Measurements from ENCODE around the gene GPS2. TPM values are rescaled to one million over a fixed set of nuclear protein-coding genes. Genes with fewer than 3 reads are reported as not detected.

GPS2 gene
- total RNA-seq, 3 donors from 2014 or later (not counting 1 experiment from before 2014, with no cell fraction given): 132 to 146 (median 133) TPM

DNA sequence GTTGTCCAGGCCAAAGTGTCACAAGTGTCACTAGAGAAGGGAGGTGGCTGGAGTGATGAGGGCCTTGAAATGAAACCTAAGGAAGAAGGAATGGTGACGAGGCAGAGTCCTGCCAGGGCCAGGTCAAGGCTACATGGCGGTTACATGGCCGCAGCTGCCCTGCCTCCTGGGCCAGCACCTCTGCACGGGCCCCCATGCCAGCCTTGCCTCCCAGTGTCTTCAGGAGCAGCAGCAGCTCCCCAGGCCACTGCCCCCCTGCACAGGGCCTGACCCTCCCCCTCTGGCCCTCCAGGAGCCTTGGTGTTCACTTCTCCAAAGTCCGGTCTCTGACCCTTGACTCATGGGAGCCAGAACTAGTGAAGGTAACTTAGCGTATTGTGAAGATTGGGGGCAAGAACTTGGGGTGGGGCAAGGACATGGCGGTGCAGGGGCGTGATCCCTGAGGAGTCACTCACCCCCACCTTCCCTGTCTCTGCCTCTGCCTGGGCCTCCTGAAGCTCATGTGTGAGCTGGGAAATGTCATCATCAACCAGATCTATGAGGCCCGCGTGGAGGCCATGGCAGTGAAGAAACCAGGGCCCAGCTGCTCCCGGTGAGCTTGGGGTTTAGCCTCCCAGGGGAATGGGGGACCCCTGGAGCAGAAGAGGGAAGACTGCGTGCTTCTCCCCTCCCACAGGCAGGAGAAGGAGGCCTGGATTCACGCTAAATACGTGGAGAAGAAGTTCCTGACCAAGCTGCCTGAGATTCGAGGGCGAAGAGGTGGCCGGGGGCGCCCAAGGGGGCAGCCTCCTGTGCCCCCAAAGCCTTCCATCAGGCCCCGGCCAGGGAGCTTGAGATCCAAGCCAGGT is 32.7 kb upstream of the GPS2 start:
- H3K9me3 Mint-ChIP-seq: no peaks in the 10 kb centered on the region
- no peak overlapping the region for H3K4me3 Mint-ChIP-seq
- Histone ChIP-seq H3K9me3 (ENCODE audit: control insufficient read depth, insufficient read depth, low read length) (no peaks in the 10 kb centered on the region), H3K27ac (ENCODE audit: low read length) (no peak overlapping the region), H3K4me1 (ENCODE audit: control insufficient read depth, insufficient read depth, low read length) (peaks cover 16% of the 10 kb centered on the region), H3K4me3 (ENCODE audit: low read length) (no peak overlapping the region), H3K27me3 (ENCODE audit: control insufficient read depth, insufficient read depth, low read length) (no peaks in the 10 kb centered on the region), H3K36me3 (ENCODE audit: control insufficient read depth, insufficient read depth, low read length) (peaks cover 57% of the 10 kb centered on the region)
- no peak for ATAC-seq
- intact Hi-C loops (cut with micrococcal nuclease): no loop called here
- no peaks in the 10 kb centered on the region for H3K27me3 Mint-ChIP-seq (ENCODE audit: low read depth in 2 of 2)
- H3K27ac Mint-ChIP-seq: peak overlapping the region; percentile 58 to 89
- WGBS (ENCODE audit: insufficient coverage): 95% methylated on average over 18 of the region's 19 CpGs
- H3K36me3 Mint-ChIP-seq: no peaks in the 10 kb centered on the region
- DNase-seq: no peak
- peaks cover 7 to 39% of the 10 kb centered on the region in 2 donors for H3K4me1 Mint-ChIP-seq
- TF ChIP-seq CTCF (IDR thresholded peaks at IDR 0.05): no peak

- peak overlapping the region in 1 of 2 donors; percentile 89 for H3K27ac Mint-ChIP-seq
- no peaks in the 10 kb centered on the region for H3K9me3 Mint-ChIP-seq
- peaks cover 7% of the 10 kb centered on the region for H3K4me1 ChIP-seq (ENCODE audit: control insufficient read depth, insufficient read depth, low read length)
- H3K27me3 ChIP-seq (ENCODE audit: control insufficient read depth, insufficient read depth, low read length): no peaks in the 10 kb centered on the region
- ATAC-seq (no peak), DNase-seq (no peak)
- H3K4me1 Mint-ChIP-seq: peaks cover 0 to 31% of the 10 kb centered on the region in 2 donors
- H3K27me3 Mint-ChIP-seq (ENCODE audit: low read depth in 2 of 2): no peaks in the 10 kb centered on the region
- intact Hi-C loops (cut with micrococcal nuclease): loop anchor here (1.0 kb wide), 1 partner anchor 67 kb away; no protein-coding TSS in a partner anchor
- 96% methylated on average over 18 of the region's 18 CpGs for WGBS (ENCODE audit: insufficient coverage)
- H3K36me3 ChIP-seq (ENCODE audit: control insufficient read depth, insufficient read depth, low read length): peaks cover 64% of the 10 kb centered on the region
- H3K36me3 Mint-ChIP-seq: no peaks in the 10 kb centered on the region
- no peak overlapping the region for H3K27ac ChIP-seq (ENCODE audit: low read length)
- no peaks in the 10 kb centered on the region for H3K9me3 ChIP-seq (ENCODE audit: control insufficient read depth, insufficient read depth, low read length)
- no peak for TF ChIP-seq CTCF (IDR thresholded peaks at IDR 0.05)
- no peak overlapping the region for H3K4me3 Mint-ChIP-seq
- H3K4me3 ChIP-seq (ENCODE audit: low read length): no peak overlapping the region
Observed at GRCh38 chr17:7346761-7347614, 31.8 kb upstream of the GPS2 start.

DNA sequence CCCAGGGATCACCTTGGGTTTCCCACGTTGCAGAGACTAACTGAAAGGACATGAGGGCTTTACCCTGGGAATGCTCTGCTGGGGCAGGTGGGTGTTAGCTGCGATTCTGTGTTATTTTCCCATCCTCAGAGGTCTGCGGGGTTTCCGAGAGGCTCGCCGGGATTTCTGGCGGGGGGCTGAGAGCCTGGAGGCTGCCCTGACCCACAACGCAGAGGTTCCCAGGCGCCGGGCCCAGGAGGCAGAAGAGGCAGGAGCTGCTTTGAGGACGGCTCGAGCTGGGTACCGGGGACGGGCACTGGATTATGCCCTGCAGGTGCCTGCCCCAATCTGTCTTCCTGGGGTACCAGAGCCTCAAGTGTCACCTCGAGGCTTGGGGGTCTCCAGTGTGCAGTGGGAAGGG is 28.1 kb upstream of the GPS2 start:
- Histone ChIP-seq H3K9me3 (ENCODE audit: control insufficient read depth, insufficient read depth, low read length) (no peaks in the 10 kb centered on the region), H3K36me3 (ENCODE audit: control insufficient read depth, insufficient read depth, low read length) (peaks cover 87% of the 10 kb centered on the region), H3K27me3 (ENCODE audit: control insufficient read depth, insufficient read depth, low read length) (no peaks in the 10 kb centered on the region), H3K4me3 (ENCODE audit: low read length) (no peak overlapping the region), H3K27ac (ENCODE audit: low read length) (no peak overlapping the region), H3K4me1 (ENCODE audit: control insufficient read depth, insufficient read depth, low read length) (peaks cover 25% of the 10 kb centered on the region)
- Mint-ChIP-seq H3K27ac (no peak overlapping the region), H3K36me3 (no peaks in the 10 kb centered on the region), H3K27me3 (ENCODE audit: low read depth in 2 of 2) (no peaks in the 10 kb centered on the region), H3K4me1 (peaks cover 6 to 27% of the 10 kb centered on the region in 2 donors), H3K4me3 (no peak overlapping the region), H3K9me3 (no peaks in the 10 kb centered on the region)
- intact Hi-C loops (cut with micrococcal nuclease): no loop called here
- no peak for TF ChIP-seq CTCF (IDR thresholded peaks at IDR 0.05)
- no peak for DNase-seq
- 92% methylated on average over 15 of the region's 15 CpGs for WGBS (ENCODE audit: insufficient coverage)
- no peak for ATAC-seq
